K562 (cell line): ENCODE results near the gene UPK3A. TPM values are rescaled to one million over a fixed set of nuclear protein-coding genes. Genes with fewer than 3 reads are reported as not detected.
A peak's percentile ranks its signal among the peaks of the same experiment; 100 is the strongest.

ENCODE experiments used
- ELK3 ChIP-seq: fragments of 450-650 bp; formaldehyde crosslinking; IDR thresholded peaks from 2 replicates; pipeline ENCODE4 v1.4.0; 2020; ENCODE audit warnings: mild to moderate bottlenecking
- ESRRA ChIP-seq: fragments of 450-650 bp; IDR thresholded peaks from 2 replicates; pipeline ENCODE4 v1.6.1; 2014; ENCODE audit warnings: low read depth, mild to moderate bottlenecking, moderate library complexity, borderline replicate concordance
- FOXP4 ChIP-seq: sonication (generic); formaldehyde crosslinking; IDR thresholded peaks from 2 replicates; pipeline ENCODE4 v1.8.0; 2022; ENCODE audit warnings: mild to moderate bottlenecking, missing genetic modification reagents, borderline replicate concordance
- LEF1 ChIP-seq: fragments of 450-650 bp; IDR thresholded peaks from 2 replicates; pipeline ENCODE4 v1.6.1; 2016; ENCODE audit warnings: mild to moderate bottlenecking
- MCM7 ChIP-seq, 2 experiments: fragments of 450-650 bp; IDR thresholded peaks; 2 replicates each; pipeline ENCODE4 v1.6.1; 2016 to 2018
- MIER1 ChIP-seq: fragments of 450-650 bp; IDR thresholded peaks from 2 replicates; pipeline ENCODE4 v1.6.1; 2016; ENCODE audit warnings: antibody characterized with exemption, mild to moderate bottlenecking, low read depth
- MITF ChIP-seq: IDR thresholded peaks from 2 replicates; pipeline ENCODE4 v1.6.1; 2014; ENCODE audit warnings: antibody characterized with exemption
- NCOA4 ChIP-seq: fragments of 450-650 bp; IDR thresholded peaks from 2 replicates; pipeline ENCODE4 v1.6.1; 2018; ENCODE audit warnings: mild to moderate bottlenecking; ENCODE audit not compliant: partially characterized antibody
- NUFIP1 ChIP-seq: fragments of 450-650 bp; IDR thresholded peaks from 2 replicates; pipeline ENCODE4 v1.6.1; 2018; ENCODE audit not compliant: partially characterized antibody
- OTX1 ChIP-seq: fragments of 450-650 bp; formaldehyde crosslinking; IDR thresholded peaks from 2 replicates; pipeline ENCODE4 v1.4.0; 2022; ENCODE audit warnings: mild to moderate bottlenecking
- PHF21A ChIP-seq: fragments of 450-650 bp; IDR thresholded peaks from 2 replicates; pipeline ENCODE4 v1.6.1; 2017; ENCODE audit warnings: low read depth, borderline replicate concordance
- PHF8 ChIP-seq: fragments of 200-600 bp; sonication (generic); IDR thresholded peaks from 2 replicates; pipeline ENCODE4 v1.6.1; 2012; ENCODE audit warnings: mixed run types, mild to moderate bottlenecking, inconsistent platforms, low read length, moderate library complexity, borderline replicate concordance
- PURB ChIP-seq: sonication (generic); formaldehyde crosslinking; IDR thresholded peaks from 2 replicates; pipeline ENCODE4 v1.9.0; 2021; ENCODE audit warnings: low read depth, mild to moderate bottlenecking, missing genetic modification reagents
- RBM17 ChIP-seq: fragments of 200-400 bp; formaldehyde crosslinking; IDR thresholded peaks from 2 replicates; pipeline ENCODE4 v1.6.1; 2017; ENCODE audit warnings: low read depth, mild to moderate bottlenecking, low read length, borderline replicate concordance
- SUPT5H ChIP-seq: fragments of 450-650 bp; IDR thresholded peaks from 2 replicates; pipeline ENCODE4 v1.6.1; 2016
- THAP12 ChIP-seq: fragments of 250-450 bp; sonication (Bioruptor Pico); IDR thresholded peaks from 2 replicates; pipeline ENCODE4 v1.9.0; 2021; ENCODE audit warnings: mild to moderate bottlenecking, inconsistent platforms
- USF2 ChIP-seq: sonication (generic); formaldehyde crosslinking; IDR thresholded peaks from 2 replicates; pipeline ENCODE4 v1.5.0; 2020; ENCODE audit warnings: missing genetic modification reagents
- ZBTB17 ChIP-seq: fragments of 450-650 bp; formaldehyde crosslinking; IDR thresholded peaks from 2 replicates; pipeline ENCODE4 v1.4.0; 2020; ENCODE audit warnings: mild to moderate bottlenecking
- ZC3H11A ChIP-seq: IDR thresholded peaks from 2 replicates; pipeline ENCODE4 v1.6.1; 2012; ENCODE audit warnings: low read depth, low read length, improper control_type of control experiment
- ZNF140 ChIP-seq: fragments of 250-450 bp; sonication (Bioruptor Pico); IDR thresholded peaks from 2 replicates; pipeline ENCODE4 v1.8.0; 2021; ENCODE audit warnings: moderate library complexity, mild to moderate bottlenecking, inconsistent platforms
- polyA plus RNA-seq, 8 experiments: library from polyadenylated mRNA; depleted of rRNA in 4 of 8; stranded (reverse) in 5 of 8; unstranded in 3 of 8; fragments of >200 nt; fragmentation: Nextera tagmentation in 2 of 8; fragmentation: Illumina TruSeq in 1 of 8; extraction: Ambion mirVana in 2 of 8; extraction: Trizol in 1 of 8; gene quantifications; 2 replicates each; pipeline versions ENCODE4 v1.2.1 to v1.2.3, GENCODE V29; 2011 to 2014; ENCODE audit warnings: inconsistent platforms in 1 of 8, missing spikeins in 1 of 8
- total RNA-seq, 7 experiments: library from RNA; depleted of rRNA in 6 of 7; stranded (reverse); fragments of >200 nt in 6 of 7; fragmentation: Illumina TruSeq in 2 of 7; extraction: Trizol in 2 of 7; gene quantifications; 2 replicates each; pipeline versions ENCODE4 v1.2.1 to v1.2.3, GENCODE V29; 2011 to 2021; ENCODE audit warnings: low replicate concordance in 1 of 7

UPK3A gene
- total and polyA plus RNA-seq, 9 of the 15 experiments (the other 6 are each of a cell fraction or from before 2014, with no cell fraction given): not detected

- TF ChIP-seq THAP12 (CRISPR knock-in tag): no peak
- no peak for TF ChIP-seq ELK3
- no peak for TF ChIP-seq PHF8
- no peak for TF ChIP-seq RBM17
- no peak for TF ChIP-seq ZC3H11A
- TF ChIP-seq USF2 (CRISPR knock-in tag): peak; percentile 73
- TF ChIP-seq SUPT5H: no peak
- TF ChIP-seq ZNF140 (CRISPR knock-in tag): no peak
- no peak for TF ChIP-seq OTX1
- TF ChIP-seq ESRRA: 0 out of 2 replicates have a peak, but pooled peaks have one; percentile 13
- TF ChIP-seq NCOA4: no peak
- TF ChIP-seq NUFIP1: no peak
- no peak for TF ChIP-seq ZBTB17 (CRISPR knock-in tag)
- TF ChIP-seq PURB (CRISPR knock-in tag): no peak
- no peak for TF ChIP-seq FOXP4 (CRISPR knock-in tag)
- no peak for TF ChIP-seq MIER1
- TF ChIP-seq LEF1: no peak
- TF ChIP-seq MITF: no peak
- no peak for TF ChIP-seq MCM7 (IDR thresholded peaks at IDR 0.05)
- TF ChIP-seq PHF21A: no peak
Measured at GRCh38 chr22:45263463-45264269, 21.1 kb upstream of the UPK3A start (continued).
